ENCODE results near the gene HSF2BP. TPM values are rescaled to one million over a fixed set of nuclear protein-coding genes. Genes with fewer than 3 reads are reported as not detected.
"Not testable (repeated sequence)": the region's sequence is repeated elsewhere in the genome, so short reads cannot be mapped to it uniquely, and the experiment has no call there.

HSF2BP gene
- total RNA-seq, 1 donor from 2014 or later: 0.26 TPM

GRCh38 chr21:43619344-43619743, 39.9 kb downstream of the HSF2BP start:
- DNase-seq (ENCODE audit: low read depth in 2 of 2): no peak

GRCh38 chr21:43618940-43619339, 40.3 kb downstream of the HSF2BP start:
- no peak for DNase-seq (ENCODE audit: low read depth in 2 of 2)

- not testable (repeated sequence) for DNase-seq (ENCODE audit: low read depth in 2 of 2)
Measured at GRCh38 chr21:43616861-43617260, 42.4 kb downstream of the HSF2BP start.

GRCh38 chr21:43614839-43615238, 44.4 kb downstream of the HSF2BP start:
- no peak for DNase-seq (ENCODE audit: low read depth in 2 of 2)

- no peak for DNase-seq (ENCODE audit: low read depth in 2 of 2)
Measured at GRCh38 chr21:43613755-43614638, 45.3 kb downstream of the HSF2BP start.

GRCh38 chr21:43611598-43612369, 47.5 kb downstream of the HSF2BP start:
- peak; percentile 54 to 80 for DNase-seq (ENCODE audit: low read depth in 2 of 2)

GRCh38 chr21:43609501-43610340, 49.6 kb downstream of the HSF2BP start:
- peak; percentile 55 to 94 for DNase-seq (ENCODE audit: low read depth in 2 of 2)

GRCh38 chr21:43608664-43609063, 50.6 kb downstream of the HSF2BP start:
- no peak for DNase-seq (ENCODE audit: low read depth in 2 of 2)

- DNase-seq (ENCODE audit: low read depth in 2 of 2): no peak
Measured at GRCh38 chr21:43608225-43608624, 51.1 kb downstream of the HSF2BP start.

- DNase-seq (ENCODE audit: low read depth in 2 of 2): no peak
Measured at GRCh38 chr21:43605320-43606215, 53.7 kb downstream of the HSF2BP start.

GRCh38 chr21:43604505-43605204, 54.6 kb downstream of the HSF2BP start:
- DNase-seq (ENCODE audit: low read depth in 2 of 2): no peak

GRCh38 chr21:43603641-43604504, 55.4 kb downstream of the HSF2BP start:
- no peak for DNase-seq (ENCODE audit: low read depth in 2 of 2)

GRCh38 chr21:43603233-43603626, 56.1 kb downstream of the HSF2BP start:
- no peak for DNase-seq (ENCODE audit: low read depth in 2 of 2)

GRCh38 chr21:43602266-43603232, 56.7 kb downstream of the HSF2BP start:
- no peak for DNase-seq (ENCODE audit: low read depth in 2 of 2)

- no peak for DNase-seq (ENCODE audit: low read depth in 2 of 2)
Measured at GRCh38 chr21:43600642-43601402, 58.5 kb downstream of the HSF2BP start.

GRCh38 chr21:43599728-43600127, 59.6 kb downstream of the HSF2BP start:
- DNase-seq (ENCODE audit: low read depth in 2 of 2): no peak

Measured in dermis microvascular lymphatic vessel endothelial cell (primary cell).